Skeletal muscle tissue (tissue), 4 donors: ENCODE measurements around the gene MYL6B. TPM values are rescaled to one million over a fixed set of nuclear protein-coding genes. Genes with fewer than 3 reads are reported as not detected.
"Not testable (repeated sequence)": the region's sequence is repeated elsewhere in the genome, so short reads cannot be mapped to it uniquely, and the experiment has no call there.

Source experiments
- H3K27ac ChIP-seq: one replicate; pipeline ENCODE4 v1.7.0; 2013; ENCODE audit warnings: mild to moderate bottlenecking, low read depth, low read length, inconsistent platforms
- H3K27me3 ChIP-seq, 3 donors: one replicate each; pipeline ENCODE4 v1.7.0; 2013; ENCODE audit warnings: low read length in 3 of 3; ENCODE audit not compliant: control insufficient read depth in 3 of 3, insufficient read depth in 3 of 3
- H3K36me3 ChIP-seq, 3 donors: one replicate each; pipeline ENCODE4 v1.7.0; 2013; ENCODE audit warnings: low read length in 3 of 3; ENCODE audit not compliant: control insufficient read depth in 3 of 3, insufficient read depth in 3 of 3
- H3K4me1 ChIP-seq, 3 donors: one replicate each; pipeline ENCODE4 v1.7.0; 2013; ENCODE audit warnings: low read length in 3 of 3, mild to moderate bottlenecking in 3 of 3; ENCODE audit not compliant: control insufficient read depth in 3 of 3, insufficient read depth in 3 of 3
- H3K4me3 ChIP-seq, 3 donors: one replicate each; pipeline ENCODE4 v1.7.0; 2013; ENCODE audit warnings: low read length in 3 of 3
- H3K9ac ChIP-seq, 3 donors: one replicate each; pipeline ENCODE4 v1.7.0; 2013; ENCODE audit warnings: low read length in 3 of 3, mild to moderate bottlenecking in 3 of 3, moderate library complexity in 2 of 3, low read depth in 1 of 3
- H3K9me3 ChIP-seq, 3 donors: one replicate each; pipeline ENCODE4 v1.7.0; 2013; ENCODE audit warnings: low read length in 3 of 3; ENCODE audit not compliant: control insufficient read depth in 3 of 3
- total RNA-seq: library from RNA; depleted of rRNA; stranded (reverse); fragments of >200 nt; gene quantifications from one replicate; pipeline ENCODE4 v1.2.3, GENCODE V29; 2014
- donor health status: Osteomylitis.

Gene MYL6B
- total RNA-seq, 1 donor from 2014 or later, result 451 TPM

DNA sequence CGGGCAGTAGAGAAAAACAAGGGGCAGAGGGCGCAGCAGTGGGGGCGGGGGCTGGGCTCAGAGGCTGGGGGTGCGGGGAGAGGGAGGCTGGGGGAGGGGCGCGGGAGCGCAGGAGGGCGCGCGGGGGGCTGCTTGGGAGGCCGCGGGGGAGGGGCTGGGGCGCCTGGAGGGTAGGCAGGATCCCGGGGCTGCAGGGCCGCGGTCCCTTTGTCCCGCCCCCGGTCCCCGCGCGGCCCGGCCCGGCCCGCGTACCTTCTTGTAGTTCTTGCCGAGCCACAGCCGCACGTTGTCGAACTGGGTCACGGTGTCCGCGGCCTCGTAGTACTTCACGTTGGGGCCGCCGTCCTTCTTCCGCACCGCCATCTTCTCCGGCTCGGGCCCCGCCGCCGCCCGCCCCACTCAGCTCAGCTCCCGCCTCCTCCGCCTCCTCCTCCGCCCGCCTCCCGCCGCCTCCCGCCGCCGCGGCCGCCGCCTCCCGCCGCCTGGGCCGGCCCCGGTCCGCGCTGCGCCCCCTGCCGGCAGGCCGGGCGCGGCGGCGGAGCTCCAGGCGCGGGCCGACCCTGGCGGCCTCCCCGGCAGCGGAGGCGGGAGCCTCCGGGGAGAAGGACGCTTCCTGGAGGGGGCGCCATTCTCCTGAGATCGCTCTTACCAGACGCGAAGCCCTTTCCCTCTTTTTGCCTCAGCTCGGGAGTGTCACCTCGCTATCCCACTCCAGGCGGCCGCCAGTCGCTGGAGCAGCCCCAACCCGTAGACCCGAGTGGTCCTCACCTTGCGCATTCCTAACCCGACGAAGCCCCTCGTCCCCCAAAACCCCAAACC lies 36.9 kb downstream of the MYL6B start, which contains the start of gene SMARCC2:
SMARCC2 (minus strand) TSS at position 385 of the 819 bp plus-strand sequence; CDS start at position 363, 22 bp downstream.
- Histone ChIP-seq H3K4me1 (peaks cover 16 to 23% (median 17%) of the 10 kb centered on the region in 3 donors), H3K27me3 (no peaks in the 10 kb centered on the region), H3K36me3 (peaks cover 16 to 20% (median 18%) of the 10 kb centered on the region in 3 donors), H3K9me3 (no peaks in the 10 kb centered on the region), H3K9ac (peak within 1 kb of the TSS; percentile 82 to 91 (median 83)), H3K27ac (peak within 1 kb of the TSS; percentile 88), H3K4me3 (peak within 1 kb of the TSS; percentile 81 to 92 (median 86))

DNA sequence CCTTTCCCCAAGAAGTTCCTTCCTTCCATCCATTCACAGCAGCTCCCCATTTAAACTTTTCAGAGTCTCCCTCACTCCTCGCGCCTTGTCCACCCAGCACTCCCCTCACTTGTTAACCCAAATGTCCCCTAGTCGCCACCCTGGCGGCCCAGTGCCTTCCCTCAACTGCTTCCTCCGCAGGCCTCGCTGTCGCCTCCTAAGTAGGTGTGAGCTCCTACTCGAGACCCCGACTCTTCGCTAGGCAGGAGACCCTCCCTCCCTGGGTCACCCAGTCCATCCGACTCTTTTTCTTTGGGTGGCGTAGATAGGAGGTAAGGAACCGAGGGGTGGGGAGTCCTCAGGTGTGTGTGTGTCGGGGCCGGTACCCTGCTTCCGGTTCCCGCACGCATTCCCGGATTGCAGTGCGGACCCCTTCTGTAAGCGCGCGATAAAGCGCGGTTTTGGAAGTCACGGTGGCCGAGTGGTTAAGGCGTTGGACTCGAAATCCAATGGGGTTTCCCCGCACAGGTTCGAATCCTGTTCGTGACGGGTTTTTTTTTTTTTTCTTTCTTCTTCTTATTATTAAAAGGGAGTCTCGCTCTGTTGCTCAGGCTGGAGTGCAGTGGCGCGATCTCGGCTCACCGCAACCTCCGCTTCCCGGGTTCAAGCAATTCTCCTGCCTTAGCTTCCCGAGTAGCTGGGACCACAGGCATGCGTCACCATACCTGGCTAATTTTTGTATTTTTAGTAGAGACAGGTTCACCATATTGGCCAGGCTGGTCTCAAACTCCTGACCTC lies 37.7 kb downstream of the MYL6B start:
- Histone ChIP-seq H3K9me3 (no peaks in the 10 kb centered on the region), H3K27me3 (no peaks in the 10 kb centered on the region), H3K4me1 (peaks cover 16 to 23% (median 17%) of the 10 kb centered on the region in 3 donors), H3K27ac (peak overlapping the region; percentile 88), H3K9ac (peak overlapping the region; percentile 82 to 91 (median 83)), H3K36me3 (peaks cover 9 to 12% (median 10%) of the 10 kb centered on the region in 3 donors), H3K4me3 (peak overlapping the region; percentile 75 to 92 (median 86))

DNA sequence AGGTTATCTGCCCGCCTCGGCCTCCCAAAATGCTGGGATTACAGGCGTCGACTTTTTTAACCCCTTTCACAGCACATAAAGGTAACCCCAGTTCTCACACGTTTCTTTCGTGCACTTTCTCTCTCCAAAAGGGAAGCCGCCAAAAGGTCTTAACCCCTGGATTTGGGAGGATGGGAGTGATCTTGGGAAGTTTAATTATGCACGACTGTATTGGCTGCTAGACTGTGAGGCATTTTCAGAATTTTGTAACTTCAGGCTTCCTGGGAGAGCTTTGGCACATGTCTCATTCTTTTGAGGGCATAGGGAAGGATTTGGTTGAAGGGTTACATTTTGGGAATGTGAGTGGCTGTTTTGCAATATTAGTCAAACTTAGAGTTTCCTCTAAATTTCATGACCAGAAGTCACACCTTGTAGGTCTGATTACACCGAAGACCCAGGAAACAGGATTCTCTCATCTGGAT lies 38.3 kb downstream of the MYL6B start:
- Histone ChIP-seq H3K9me3 (no peaks in the 10 kb centered on the region), H3K4me3 (peak overlapping the region; percentile 75 to 92 (median 86)), H3K36me3 (peaks cover 4 to 11% (median 6%) of the 10 kb centered on the region in 3 donors), H3K9ac (peak overlapping the region in 2 of 3 donors; percentile 83 to 91), H3K27ac (peak overlapping the region; percentile 88), H3K4me1 (peaks cover 16 to 23% (median 17%) of the 10 kb centered on the region in 3 donors), H3K27me3 (no peaks in the 10 kb centered on the region)

- Histone ChIP-seq H3K27me3 (no peaks in the 10 kb centered on the region), H3K9ac (no peak overlapping the region), H3K27ac (no peak overlapping the region), H3K36me3 (no peaks in the 10 kb centered on the region), H3K4me3 (no peak overlapping the region), H3K9me3 (no peaks in the 10 kb centered on the region), H3K4me1 (peaks cover 14 to 18% (median 14%) of the 10 kb centered on the region in 3 donors)
Measured at GRCh38 chr12:56192582-56192981, 40.2 kb downstream of the MYL6B start.

- Histone ChIP-seq H3K27ac (no peak overlapping the region), H3K9me3 (no peaks in the 10 kb centered on the region), H3K27me3 (no peaks in the 10 kb centered on the region), H3K36me3 (no peaks in the 10 kb centered on the region), H3K4me3 (no peak overlapping the region), H3K4me1 (peaks cover 9 to 13% (median 9%) of the 10 kb centered on the region in 3 donors), H3K9ac (no peak overlapping the region)
Measured at GRCh38 chr12:56193025-56193578, 40.7 kb downstream of the MYL6B start.

- not testable (repeated sequence) for H3K4me3 ChIP-seq, H3K9ac ChIP-seq, H3K36me3 ChIP-seq, H3K27ac ChIP-seq, H3K9me3 ChIP-seq, H3K4me1 ChIP-seq, H3K27me3 ChIP-seq
Measured at GRCh38 chr12:56196818-56197550, 44.6 kb downstream of the MYL6B start.

DNA sequence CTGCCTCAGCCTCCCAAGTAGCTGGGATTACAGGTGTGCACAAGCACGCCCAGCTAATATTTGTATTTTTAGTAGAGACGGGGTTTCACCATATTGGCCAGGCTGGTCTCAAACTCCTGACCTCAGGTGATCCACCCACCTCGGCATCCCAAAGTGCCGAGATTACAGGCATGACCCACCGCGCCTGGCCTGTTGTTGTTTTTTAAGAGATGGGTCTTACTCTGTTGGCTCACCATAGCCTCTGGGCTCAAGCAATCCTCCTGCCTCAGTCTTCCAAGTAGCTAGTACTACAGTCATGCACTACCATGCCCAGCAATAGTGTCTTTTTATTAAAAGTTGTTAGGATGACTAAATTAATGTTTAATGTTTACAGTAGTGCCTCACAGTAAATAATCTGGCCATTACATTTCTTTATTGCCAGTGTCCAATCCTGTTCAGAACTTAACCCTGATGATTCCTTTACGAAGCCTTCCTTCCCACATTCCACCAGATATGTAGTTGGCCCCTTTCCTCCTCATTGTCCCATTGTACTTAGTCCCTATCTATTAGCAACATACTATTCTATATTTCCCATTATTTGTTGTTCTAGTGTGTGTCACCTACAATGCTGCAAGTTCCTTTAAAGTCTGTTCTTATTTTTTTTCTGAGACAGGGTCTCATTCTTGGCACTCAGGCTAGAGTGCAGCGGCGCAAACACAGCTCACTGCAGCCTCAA lies 45.7 kb downstream of the MYL6B start:
- Histone ChIP-seq H3K27ac (no peak overlapping the region), H3K27me3 (no peaks in the 10 kb centered on the region), H3K4me3 (no peak overlapping the region), H3K36me3 (no peaks in the 10 kb centered on the region), H3K4me1 (no peaks in the 10 kb centered on the region), H3K9ac (no peak overlapping the region), H3K9me3 (no peaks in the 10 kb centered on the region)

GRCh38 chr12:56198836-56199235 lies 46.4 kb downstream of the MYL6B start:
- Histone ChIP-seq H3K4me3 (no peak overlapping the region), H3K27ac (no peak overlapping the region), H3K9me3 (no peaks in the 10 kb centered on the region), H3K36me3 (no peaks in the 10 kb centered on the region), H3K9ac (no peak overlapping the region), H3K4me1 (no peaks in the 10 kb centered on the region), H3K27me3 (no peaks in the 10 kb centered on the region)

- no peak overlapping the region for H3K4me3 ChIP-seq
- H3K4me1 ChIP-seq, result no peaks in the 10 kb centered on the region
- H3K9me3 ChIP-seq, result no peaks in the 10 kb centered on the region
- no peak overlapping the region for H3K27ac ChIP-seq
- no peak overlapping the region for H3K9ac ChIP-seq
- peaks cover 17 to 26% (median 24%) of the 10 kb centered on the region in 3 donors for H3K36me3 ChIP-seq
- no peaks in the 10 kb centered on the region for H3K27me3 ChIP-seq
Measured at GRCh38 chr12:56202366-56202765, 50.0 kb downstream of the MYL6B start.
